Cardiac atrium fibroblast (primary cell): ENCODE measurements around the gene ACAA2. TPM values are rescaled to one million over a fixed set of nuclear protein-coding genes. Genes with fewer than 3 reads are reported as not detected.

ENCODE experiments used
- total RNA-seq: library from RNA; depleted of rRNA; stranded (reverse); fragments of >200 nt; gene quantifications from 2 replicates; pipeline ENCODE4 v1.2.3, GENCODE V29; 2015

ACAA2 gene, protein sequence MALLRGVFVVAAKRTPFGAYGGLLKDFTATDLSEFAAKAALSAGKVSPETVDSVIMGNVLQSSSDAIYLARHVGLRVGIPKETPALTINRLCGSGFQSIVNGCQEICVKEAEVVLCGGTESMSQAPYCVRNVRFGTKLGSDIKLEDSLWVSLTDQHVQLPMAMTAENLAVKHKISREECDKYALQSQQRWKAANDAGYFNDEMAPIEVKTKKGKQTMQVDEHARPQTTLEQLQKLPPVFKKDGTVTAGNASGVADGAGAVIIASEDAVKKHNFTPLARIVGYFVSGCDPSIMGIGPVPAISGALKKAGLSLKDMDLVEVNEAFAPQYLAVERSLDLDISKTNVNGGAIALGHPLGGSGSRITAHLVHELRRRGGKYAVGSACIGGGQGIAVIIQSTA
- 41.3 and 49.5 TPM in 2 replicates for total RNA-seq

GRCh38 chr18:49813319-49814146 is at the start of gene ACAA2:
Gene ACAA2, minus strand, starts transcription at chr18:49813533. Its CDS starts 49 bp downstream, at chr18:49813484.

